ENCODE data around the gene FRMD3.

Gene FRMD3

DNA sequence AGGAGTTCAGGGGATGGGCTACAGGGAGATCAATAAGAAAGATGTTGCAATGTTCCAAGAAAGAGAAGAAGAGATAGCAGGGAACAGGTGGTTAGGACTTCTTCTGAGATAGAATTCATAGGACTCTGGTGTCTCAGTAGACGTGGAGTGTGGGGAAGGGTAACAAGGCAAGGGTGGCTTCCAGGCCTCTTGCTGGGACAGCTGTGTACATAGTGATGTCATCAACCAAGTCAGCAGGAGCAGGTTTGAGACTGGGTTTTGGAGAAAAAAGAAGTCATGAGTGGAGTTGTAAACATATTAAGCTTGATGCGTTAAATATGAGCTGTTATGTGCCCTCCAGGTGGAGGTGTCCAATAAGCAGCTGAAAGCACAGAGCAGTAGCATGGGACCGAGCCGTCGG is 263.4 kb downstream of the FRMD3 start:
- Histone ChIP-seq H3K4me3 (IDR thresholded peaks at IDR 0.05; ENCODE audit: insufficient read depth, low read depth, low read length) (no peak overlapping the region), H2AFZ (ENCODE audit: low read depth) (no peak overlapping the region), H3K4me1 (ENCODE audit: low read depth, poor library complexity, severe bottlenecking) (no peaks in the 10 kb centered on the region), H3K27me3 (ENCODE audit: insufficient read depth, low read depth) (no peaks in the 10 kb centered on the region), H4K20me1 (ENCODE audit: insufficient read depth) (no peaks in the 10 kb centered on the region), H3K36me3 (ENCODE audit: insufficient read depth) (no peaks in the 10 kb centered on the region), H3K79me2 (ENCODE audit: insufficient read depth, low read depth) (no peaks in the 10 kb centered on the region), H3K9ac (no peak overlapping the region), H3K4me2 (no peak overlapping the region), H3K27ac (no peak overlapping the region)
- TF ChIP-seq, protein P1, sequence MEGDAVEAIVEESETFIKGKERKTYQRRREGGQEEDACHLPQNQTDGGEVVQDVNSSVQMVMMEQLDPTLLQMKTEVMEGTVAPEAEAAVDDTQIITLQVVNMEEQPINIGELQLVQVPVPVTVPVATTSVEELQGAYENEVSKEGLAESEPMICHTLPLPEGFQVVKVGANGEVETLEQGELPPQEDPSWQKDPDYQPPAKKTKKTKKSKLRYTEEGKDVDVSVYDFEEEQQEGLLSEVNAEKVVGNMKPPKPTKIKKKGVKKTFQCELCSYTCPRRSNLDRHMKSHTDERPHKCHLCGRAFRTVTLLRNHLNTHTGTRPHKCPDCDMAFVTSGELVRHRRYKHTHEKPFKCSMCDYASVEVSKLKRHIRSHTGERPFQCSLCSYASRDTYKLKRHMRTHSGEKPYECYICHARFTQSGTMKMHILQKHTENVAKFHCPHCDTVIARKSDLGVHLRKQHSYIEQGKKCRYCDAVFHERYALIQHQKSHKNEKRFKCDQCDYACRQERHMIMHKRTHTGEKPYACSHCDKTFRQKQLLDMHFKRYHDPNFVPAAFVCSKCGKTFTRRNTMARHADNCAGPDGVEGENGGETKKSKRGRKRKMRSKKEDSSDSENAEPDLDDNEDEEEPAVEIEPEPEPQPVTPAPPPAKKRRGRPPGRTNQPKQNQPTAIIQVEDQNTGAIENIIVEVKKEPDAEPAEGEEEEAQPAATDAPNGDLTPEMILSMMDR (conservative IDR thresholded peaks at IDR 0.05; ENCODE audit: low read depth, low read length), result no peak

DNA sequence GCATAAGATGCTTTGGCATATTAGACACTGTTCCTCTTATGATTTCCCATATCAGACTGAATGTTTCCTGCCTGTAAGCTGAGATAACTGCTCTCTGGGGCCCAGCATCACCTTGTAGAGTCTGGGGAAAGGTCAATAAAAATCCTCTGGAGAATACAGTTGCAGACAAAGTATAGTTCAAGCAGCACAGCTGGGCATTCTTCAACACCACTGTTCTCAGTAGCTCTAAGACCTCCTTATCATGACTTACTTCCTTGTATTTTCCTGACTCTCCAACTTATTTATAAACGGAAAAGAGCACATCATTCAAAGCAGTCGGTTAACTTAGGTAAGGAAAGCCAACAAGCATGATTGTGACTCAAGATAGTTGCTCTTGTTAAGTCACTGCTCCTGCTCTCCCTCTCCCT is 266.5 kb downstream of the FRMD3 start:
- Histone ChIP-seq H3K27ac (no peak overlapping the region), H3K36me3 (ENCODE audit: insufficient read depth) (no peaks in the 10 kb centered on the region), H4K20me1 (ENCODE audit: insufficient read depth) (no peaks in the 10 kb centered on the region), H3K9ac (no peak overlapping the region), H3K79me2 (ENCODE audit: insufficient read depth, low read depth) (no peaks in the 10 kb centered on the region), H3K27me3 (ENCODE audit: insufficient read depth, low read depth) (no peaks in the 10 kb centered on the region), H3K4me2 (no peak overlapping the region), H2AFZ (ENCODE audit: low read depth) (no peak overlapping the region), H3K4me3 (IDR thresholded peaks at IDR 0.05; ENCODE audit: insufficient read depth, low read depth, low read length) (no peak overlapping the region), H3K4me1 (ENCODE audit: low read depth, poor library complexity, severe bottlenecking) (no peaks in the 10 kb centered on the region)
- TF ChIP-seq, protein P1 (conservative IDR thresholded peaks at IDR 0.05; ENCODE audit: low read depth, low read length), result no peak

DNA sequence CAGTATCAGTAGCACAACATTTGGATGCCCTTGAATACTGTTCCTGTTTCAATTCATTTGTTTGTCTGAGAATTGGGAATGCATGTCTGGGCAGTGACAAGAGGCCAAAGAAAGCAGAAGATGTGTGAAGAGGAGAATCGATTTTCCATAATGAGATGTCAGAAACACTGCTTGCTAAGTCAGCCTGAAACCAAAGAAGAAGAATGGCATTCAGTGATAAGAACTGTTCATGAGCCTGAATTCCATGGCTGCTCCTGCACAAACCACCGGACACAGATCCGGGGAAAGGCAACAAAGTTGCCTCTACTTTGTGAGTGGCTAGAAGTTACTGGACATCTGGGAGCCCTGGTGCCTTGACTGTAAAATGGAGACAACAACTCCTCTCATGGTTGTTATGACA is 268.1 kb downstream of the FRMD3 start:
- Histone ChIP-seq H3K4me3 (IDR thresholded peaks at IDR 0.05; ENCODE audit: insufficient read depth, low read depth, low read length) (no peak overlapping the region), H3K27me3 (ENCODE audit: insufficient read depth, low read depth) (no peaks in the 10 kb centered on the region), H3K79me2 (ENCODE audit: insufficient read depth, low read depth) (no peaks in the 10 kb centered on the region), H3K4me1 (ENCODE audit: low read depth, poor library complexity, severe bottlenecking) (no peaks in the 10 kb centered on the region), H2AFZ (ENCODE audit: low read depth) (no peak overlapping the region), H4K20me1 (ENCODE audit: insufficient read depth) (no peaks in the 10 kb centered on the region), H3K9ac (no peak overlapping the region), H3K27ac (no peak overlapping the region), H3K36me3 (ENCODE audit: insufficient read depth) (no peaks in the 10 kb centered on the region), H3K4me2 (no peak overlapping the region)
- TF ChIP-seq, protein P1 (conservative IDR thresholded peaks at IDR 0.05; ENCODE audit: low read depth, low read length), result no peak

DNA sequence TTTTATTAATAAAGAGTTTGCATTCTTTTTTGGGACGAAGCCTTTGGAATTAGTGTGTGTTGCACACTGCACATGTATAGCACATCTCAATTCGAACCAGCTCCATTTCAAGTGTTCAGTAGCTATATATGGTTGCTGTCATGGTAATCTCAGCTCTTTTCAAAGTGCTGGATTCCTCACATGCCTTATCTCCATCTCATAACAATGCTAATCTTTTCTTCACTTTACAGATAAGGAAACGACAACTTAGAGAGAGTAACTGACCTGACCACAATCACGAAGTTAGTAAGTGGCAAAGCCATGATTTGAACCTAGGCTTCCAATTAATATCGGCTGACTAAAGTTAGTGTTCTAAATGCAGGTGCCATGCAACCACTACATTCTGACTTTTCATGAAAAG is 270.5 kb downstream of the FRMD3 start:
- no peak overlapping the region for H3K4me2 ChIP-seq

More for the DNA sequence above, 270.5 kb downstream of the FRMD3 start:
- no peaks in the 10 kb centered on the region for H3K27me3 ChIP-seq (ENCODE audit: insufficient read depth, low read depth)
- H3K4me3 ChIP-seq (IDR thresholded peaks at IDR 0.05; ENCODE audit: insufficient read depth, low read depth, low read length), result no peak overlapping the region
- H2AFZ ChIP-seq (ENCODE audit: low read depth), result no peak overlapping the region
- H3K79me2 ChIP-seq (ENCODE audit: insufficient read depth, low read depth), result no peaks in the 10 kb centered on the region
- TF ChIP-seq, protein P1 (conservative IDR thresholded peaks at IDR 0.05; ENCODE audit: low read depth, low read length), result no peak
- H3K27ac ChIP-seq, result no peak overlapping the region
- no peaks in the 10 kb centered on the region for H3K36me3 ChIP-seq (ENCODE audit: insufficient read depth)
- no peaks in the 10 kb centered on the region for H4K20me1 ChIP-seq (ENCODE audit: insufficient read depth)
- no peak overlapping the region for H3K9ac ChIP-seq
- no peaks in the 10 kb centered on the region for H3K4me1 ChIP-seq (ENCODE audit: low read depth, poor library complexity, severe bottlenecking)

Data from KMS-11 (cell line).